Measurements from ENCODE around the gene RPLP2. TPM values are rescaled to one million over a fixed set of nuclear protein-coding genes. Genes with fewer than 3 reads are reported as not detected.

Gene RPLP2
- polyA plus RNA-seq, 1 of the 3 experiments (the other 2 are of a cell fraction) = 799 TPM

GRCh38 chr11:800473-800872 is 9.3 kb upstream of the RPLP2 start:
- Histone ChIP-seq H3K79me2 (ENCODE audit: insufficient read depth) (peaks cover 33% of the 10 kb centered on the region), H3K4me1 (ENCODE audit: control insufficient read depth in 1 of 2, insufficient read depth in 2 of 2, low read depth in 1 of 2, low read length in 1 of 2) (peaks cover 14 to 34% of the 10 kb centered on the region in 2 experiments; a peak in 2 of 4 replicates), H3K9me2 (no peaks in the 10 kb centered on the region), H3K4me3 (ENCODE audit: low read depth in 2 of 2, low read length in 1 of 2) (no peak overlapping the region), H3K27ac (ENCODE audit: low read depth in 2 of 2, low read length in 1 of 2) (no peak overlapping the region), H2AFZ (ENCODE audit: low read depth) (no peak overlapping the region), H3K4me2 (no peak overlapping the region), H3K36me3 (replicated peaks in 1 of 2; ENCODE audit: control insufficient read depth in 1 of 2, insufficient read depth in 2 of 2, low read length in 1 of 2) (peaks cover 0 to 38% of the 10 kb centered on the region in 2 experiments), H3F3A (replicated peaks; ENCODE audit: insufficient read depth) (peaks cover 14% of the 10 kb centered on the region), H3K9me3 (no peaks in the 10 kb centered on the region), H3K27me3 (ENCODE audit: insufficient read depth) (no peaks in the 10 kb centered on the region), H3K9ac (no peak overlapping the region), H4K20me1 (ENCODE audit: insufficient read depth) (no peaks in the 10 kb centered on the region)
- POLR2A ChIA-PET = no interaction called here
- DNase-seq = no peak
- CTCF ChIA-PET = interaction anchor here (1.1 kb wide), 1 partner anchor 17 kb away, joined by 6 read pairs; no protein-coding TSS in a partner anchor
- TF ChIP-seq NRF1 (IDR thresholded peaks at IDR 0.05; ENCODE audit: low read depth, low read length) = no peak
- TF ChIP-seq RCOR1 (IDR thresholded peaks at IDR 0.05; ENCODE audit: low read length) = no peak
- TF ChIP-seq RAD21 (IDR thresholded peaks at IDR 0.05; ENCODE audit: low read length) = no peak
- no peak for TF ChIP-seq GABPA (IDR thresholded peaks at IDR 0.05; ENCODE audit: low read depth)
- TF ChIP-seq FOXM1 (IDR thresholded peaks at IDR 0.05; ENCODE audit: low read depth) = no peak
- 95% methylated on average over 4 of the region's 30 CpGs for WGBS (ENCODE audit: low lambda C conversion rate)

GRCh38 chr11:801097-801780 is 8.5 kb upstream of the RPLP2 start:
- DNase-seq = no peak
- POLR2A ChIA-PET = no interaction called here
- CTCF ChIA-PET = interaction anchor here (1.1 kb wide), 1 partner anchor 18 kb away, joined by 6 read pairs; no protein-coding TSS in a partner anchor

More at GRCh38 chr11:801097-801780, 8.5 kb upstream of the RPLP2 start:
- no peak for TF ChIP-seq EZH2phosphoT487 (IDR thresholded peaks at IDR 0.05; ENCODE audit: borderline replicate concordance, low read depth)
- TF ChIP-seq MEF2A (IDR thresholded peaks at IDR 0.05; ENCODE audit: borderline replicate concordance, low read depth) = no peak
- TF ChIP-seq TAF1 (IDR thresholded peaks at IDR 0.05; ENCODE audit: borderline replicate concordance, low read depth, low read length) = no peak
- no peak for TF ChIP-seq IRF3 (IDR thresholded peaks at IDR 0.05; ENCODE audit: low read depth, low read length)
- TF ChIP-seq MAX (IDR thresholded peaks at IDR 0.05; ENCODE audit: low read depth) = no peak
- TF ChIP-seq NRF1 (IDR thresholded peaks at IDR 0.05; ENCODE audit: low read depth, low read length) = no peak
- TF ChIP-seq MXI1 (IDR thresholded peaks at IDR 0.05; ENCODE audit: low read depth, low read length) = no peak
- TF ChIP-seq RXRA (IDR thresholded peaks at IDR 0.05; ENCODE audit: borderline replicate concordance, low read depth) = no peak
- TF ChIP-seq RFX5 (IDR thresholded peaks at IDR 0.05; ENCODE audit: low read length) = no peak
- TF ChIP-seq TEAD4 (IDR thresholded peaks at IDR 0.05; ENCODE audit: borderline replicate concordance, insufficient read depth) = no peak
- TF ChIP-seq REST (IDR thresholded peaks at IDR 0.05; ENCODE audit: low read depth, low read length) = no peak
- no peak for TF ChIP-seq ELF1 (IDR thresholded peaks at IDR 0.05)
- no peak for TF ChIP-seq FOXJ3 (CRISPR knock-in tag; IDR thresholded peaks at IDR 0.05)
- no peak for TF ChIP-seq SMC3 (IDR thresholded peaks at IDR 0.05; ENCODE audit: low read depth, low read length)
- H3K4me1 ChIP-seq (ENCODE audit: control insufficient read depth in 1 of 2, insufficient read depth in 2 of 2, low read depth in 1 of 2, low read length in 1 of 2) = peaks cover 14 to 27% of the 10 kb centered on the region in 2 experiments; a peak in 2 of 4 replicates
- no peaks in the 10 kb centered on the region for H4K20me1 ChIP-seq (ENCODE audit: insufficient read depth)
- no peaks in the 10 kb centered on the region for H3K9me3 ChIP-seq
- no peak overlapping the region for H3K27ac ChIP-seq (ENCODE audit: low read depth in 2 of 2, low read length in 1 of 2)
- H2AFZ ChIP-seq (ENCODE audit: low read depth) = no peak overlapping the region
- WGBS (ENCODE audit: low lambda C conversion rate) = 95% methylated on average over 11 of the region's 20 CpGs
- no peaks in the 10 kb centered on the region for H3K9me2 ChIP-seq
- peaks cover 22% of the 10 kb centered on the region for H3F3A ChIP-seq (replicated peaks; ENCODE audit: insufficient read depth)
- peaks cover 0 to 38% of the 10 kb centered on the region in 2 experiments for H3K36me3 ChIP-seq (replicated peaks in 1 of 2; ENCODE audit: control insufficient read depth in 1 of 2, insufficient read depth in 2 of 2, low read length in 1 of 2)
- no peak overlapping the region for H3K9ac ChIP-seq
- no peaks in the 10 kb centered on the region for H3K27me3 ChIP-seq (ENCODE audit: insufficient read depth)
- no peak overlapping the region for H3K4me3 ChIP-seq (ENCODE audit: low read depth in 2 of 2, low read length in 1 of 2)
- H3K79me2 ChIP-seq (ENCODE audit: insufficient read depth) = peaks cover 32% of the 10 kb centered on the region
- no peak overlapping the region for H3K4me2 ChIP-seq
